H9 (cell line): ENCODE results near the gene LPAR1. TPM values are rescaled to one million over a fixed set of nuclear protein-coding genes. Genes with fewer than 3 reads are reported as not detected.

Experiments used
- DNase-seq: peaks from one replicate; pipeline ENCODE4 v3.0.0-alpha.2; 2017
- H2AFZ ChIP-seq: one replicate; pipeline ENCODE4 v1.6.1; 2013; ENCODE audit warnings: mild to moderate bottlenecking, low read length, control low read depth, moderate library complexity
- H2AK5ac ChIP-seq: 2 replicates; pipeline ENCODE4 v1.6.1; 2013; ENCODE audit warnings: low read length, control low read depth, mixed read lengths; ENCODE audit not compliant: insufficient read length
- H2BK120ac ChIP-seq: one replicate; pipeline ENCODE4 v1.6.1; 2013; ENCODE audit warnings: low read depth, mild to moderate bottlenecking, low read length, control low read depth, inconsistent platforms; ENCODE audit not compliant: poor library complexity, severe bottlenecking
- H2BK12ac ChIP-seq: 2 replicates; pipeline ENCODE4 v1.6.1; 2013; ENCODE audit warnings: low read length, control low read depth, mixed read lengths, low read depth; ENCODE audit not compliant: insufficient read length
- H2BK15ac ChIP-seq: 2 replicates; pipeline ENCODE4 v1.6.1; 2013; ENCODE audit warnings: low read depth, low read length, control low read depth
- H2BK20ac ChIP-seq: one replicate; pipeline ENCODE4 v1.6.1; 2013; ENCODE audit warnings: low read depth, mild to moderate bottlenecking, low read length, control low read depth, inconsistent platforms; ENCODE audit not compliant: poor library complexity, severe bottlenecking
- H2BK5ac ChIP-seq: 2 replicates; pipeline ENCODE4 v1.6.1; 2013; ENCODE audit warnings: low read length, control low read depth, mixed read lengths; ENCODE audit not compliant: insufficient read length
- H3K14ac ChIP-seq: 2 replicates; pipeline ENCODE4 v1.6.1; 2013; ENCODE audit warnings: low read length, control low read depth; ENCODE audit not compliant: insufficient read depth
- H3K18ac ChIP-seq: 2 replicates; pipeline ENCODE4 v1.6.1; 2013; ENCODE audit warnings: low read depth, mild to moderate bottlenecking, mixed read lengths, low read length, control low read depth; ENCODE audit not compliant: insufficient read length
- H3K23ac ChIP-seq: 2 replicates; pipeline ENCODE4 v1.6.1; 2013; ENCODE audit warnings: low read length, control low read depth, mixed read lengths, low read depth; ENCODE audit not compliant: insufficient read length
- H3K23me2 ChIP-seq: 2 replicates; pipeline ENCODE4 v1.6.1; 2013; ENCODE audit warnings: low read depth, mild to moderate bottlenecking, mixed read lengths, low read length, control low read depth; ENCODE audit not compliant: insufficient read length, poor library complexity, severe bottlenecking
- H3K27ac ChIP-seq: 2 replicates; pipeline ENCODE4 v1.5.1; 2013; ENCODE audit warnings: low read length, control low read depth, mixed read lengths, low read depth; ENCODE audit not compliant: insufficient read length
- H3K27me3 ChIP-seq: 2 replicates; pipeline ENCODE4 v1.6.1; 2013; ENCODE audit warnings: low read length, control low read depth, inconsistent platforms; ENCODE audit not compliant: insufficient read depth
- H3K4ac ChIP-seq: 2 replicates; pipeline ENCODE4 v1.6.1; 2013; ENCODE audit warnings: low read depth, mild to moderate bottlenecking, control low read depth, inconsistent platforms, low read length, moderate library complexity
- H3K4me1 ChIP-seq: 2 replicates; pipeline ENCODE4 v1.6.1; 2013; ENCODE audit warnings: low read length, control low read depth, inconsistent platforms; ENCODE audit not compliant: insufficient read depth
- H3K4me2 ChIP-seq: 2 replicates; pipeline ENCODE4 v1.6.1; 2013; ENCODE audit warnings: low read length, control low read depth, mixed read lengths; ENCODE audit not compliant: insufficient read length, insufficient read depth
- H3K56ac ChIP-seq: 2 replicates; pipeline ENCODE4 v1.6.1; 2013; ENCODE audit warnings: low read depth, mild to moderate bottlenecking, mixed read lengths, low read length, control low read depth; ENCODE audit not compliant: insufficient read length
- H3K79me1 ChIP-seq: 2 replicates; pipeline ENCODE4 v1.6.1; 2013; ENCODE audit warnings: low read depth, mild to moderate bottlenecking, moderate library complexity, low read length, control low read depth, inconsistent platforms; ENCODE audit not compliant: insufficient read depth, poor library complexity, severe bottlenecking
- H3K79me2 ChIP-seq: 2 replicates; pipeline ENCODE4 v1.6.1; 2013; ENCODE audit warnings: low read length, control low read depth, inconsistent platforms; ENCODE audit not compliant: insufficient read depth
- H3K9ac ChIP-seq: 2 replicates; pipeline ENCODE4 v1.6.1; 2013; ENCODE audit warnings: low read length, control low read depth, mixed read lengths; ENCODE audit not compliant: insufficient read length; ENCODE audit errors: extremely low read depth
- H3K9me3 ChIP-seq: one replicate; pipeline ENCODE4 v1.6.1; 2013; ENCODE audit warnings: low read depth, low read length, inconsistent platforms; ENCODE audit not compliant: control insufficient read depth
- H3T11ph ChIP-seq: one replicate; pipeline ENCODE4 v1.6.1; 2013; ENCODE audit warnings: mild to moderate bottlenecking, low read length, control low read depth, inconsistent platforms
- H4K20me1 ChIP-seq: one replicate; pipeline ENCODE4 v1.6.1; 2013; ENCODE audit not compliant: control insufficient read depth, insufficient read length, insufficient read depth
- H4K5ac ChIP-seq: 2 replicates; pipeline ENCODE4 v1.6.1; 2013; ENCODE audit warnings: low read depth, mild to moderate bottlenecking, mixed read lengths, low read length, control low read depth; ENCODE audit not compliant: insufficient read length
- H4K8ac ChIP-seq: replicated peaks from 2 replicates; pipeline ENCODE4 v1.6.1; 2013; ENCODE audit warnings: low read length, control low read depth, mixed read lengths, low read depth; ENCODE audit not compliant: insufficient read length
- H4K91ac ChIP-seq: 2 replicates; pipeline ENCODE4 v1.6.1; 2013; ENCODE audit warnings: low read depth, mild to moderate bottlenecking, moderate library complexity, mixed read lengths, low read length, control low read depth; ENCODE audit not compliant: insufficient read length
- H3K27ac Mint-ChIP-seq, 3 experiments: 2 replicates in 2 of 3; 3 replicates in 1 of 3; pipeline ENCODE4 v1.8.0; 2020 to 2021; ENCODE audit warnings: mixed read lengths in 3 of 3, mild to moderate bottlenecking in 1 of 3, moderate library complexity in 1 of 3
- H3K27me3 Mint-ChIP-seq: 2 replicates; pipeline ENCODE4 v1.8.0; 2021; ENCODE audit warnings: low read depth, mild to moderate bottlenecking, moderate library complexity, mixed read lengths
- H3K36me3 Mint-ChIP-seq, 3 experiments: 2 replicates in 2 of 3; 3 replicates in 1 of 3; pipeline ENCODE4 v1.8.0; 2020 to 2021; ENCODE audit warnings: low read depth in 3 of 3, mixed read lengths in 3 of 3; ENCODE audit not compliant: insufficient read depth in 1 of 3
- H3K4me1 Mint-ChIP-seq, 2 experiments: 2 replicates each; pipeline ENCODE4 v1.8.0; 2020; ENCODE audit warnings: mixed read lengths in 2 of 2
- H3K4me3 Mint-ChIP-seq, 2 experiments: 2 replicates in 1 of 2; 3 replicates in 1 of 2; pipeline ENCODE4 v1.8.0; 2020 to 2021; ENCODE audit warnings: mild to moderate bottlenecking in 2 of 2, mixed read lengths in 2 of 2, moderate library complexity in 1 of 2
- H3K9me3 Mint-ChIP-seq, 2 experiments: 2 replicates in 1 of 2; 3 replicates in 1 of 2; pipeline ENCODE4 v1.8.0; 2020; ENCODE audit warnings: mild to moderate bottlenecking in 2 of 2, mixed read lengths in 2 of 2, moderate library complexity in 1 of 2
- CTCF ChIP-seq: fragments of 200-600 bp; sonication (generic); conservative IDR thresholded peaks from 3 replicates; pipeline ENCODE4 v1.8.0; 2021; ENCODE audit warnings: antibody characterized with exemption, mild to moderate bottlenecking
- WGBS: extraction: QIAGEN DNeasy Blood & Tissue Kit; methylation state at CpG from one replicate; pipeline ENCODE4 v1.1.7; 2013; ENCODE audit warnings: missing lambda C conversion rate, low lambda C conversion rate, mixed read lengths; ENCODE audit not compliant: insufficient read length; ENCODE audit errors: extremely low coverage; 5-methylcytosine and 5-hydroxymethylcytosine counted together
- total RNA-seq: library from RNA; stranded (reverse); gene quantifications from 2 replicates; pipeline ENCODE4 v1.2.1, GENCODE V29; 2021

The LPAR1 gene
- total RNA-seq, 1 experiment from 2014 or later, result 1.3 TPM

GRCh38 chr9:110997847-110998246 is 40.4 kb downstream of the LPAR1 start:
- no peak overlapping the region for H3K4me2 ChIP-seq
- H3K18ac ChIP-seq, result no peak overlapping the region
- H3K9me3 ChIP-seq, result no peaks in the 10 kb centered on the region
- no peaks in the 10 kb centered on the region for H4K20me1 ChIP-seq
- H4K8ac ChIP-seq, result no peak overlapping the region
- no peak overlapping the region for H2AK5ac ChIP-seq
- no peak overlapping the region for H3K27ac Mint-ChIP-seq
- no peak for TF ChIP-seq CTCF
- no peak overlapping the region for H2BK12ac ChIP-seq
- H3K27me3 Mint-ChIP-seq, result no peaks in the 10 kb centered on the region
- no peak for DNase-seq
- no peak overlapping the region for H3K23ac ChIP-seq
- H2BK120ac ChIP-seq, result no peak overlapping the region
- H3K9me3 Mint-ChIP-seq, result no peaks in the 10 kb centered on the region
- H3K27ac ChIP-seq, result no peak overlapping the region
- no peaks in the 10 kb centered on the region for H3K23me2 ChIP-seq
- H3K79me2 ChIP-seq, result no peaks in the 10 kb centered on the region
- no peak overlapping the region for H2BK5ac ChIP-seq
- H2AFZ ChIP-seq, result no peak overlapping the region
- no peak overlapping the region for H3K4me3 Mint-ChIP-seq
- no peaks in the 10 kb centered on the region for H3K27me3 ChIP-seq
- H3K4me1 Mint-ChIP-seq, result peaks cover 9% of the 10 kb centered on the region in 2 experiments
- H2BK20ac ChIP-seq, result no peak overlapping the region
- H3K9ac ChIP-seq, result no peak overlapping the region
- no peak overlapping the region for H3K56ac ChIP-seq
- H3K36me3 Mint-ChIP-seq, result no peaks in the 10 kb centered on the region
- no peak overlapping the region for H2BK15ac ChIP-seq
- no CpG with 5 or more reads among the region's 1 CpG for WGBS
- no peak overlapping the region for H4K91ac ChIP-seq
- H3K79me1 ChIP-seq, result no peaks in the 10 kb centered on the region
- no peak overlapping the region for H3T11ph ChIP-seq
- H3K4ac ChIP-seq, result no peak overlapping the region
- no peak overlapping the region for H4K5ac ChIP-seq
- H3K4me1 ChIP-seq, result no peaks in the 10 kb centered on the region
- no peak overlapping the region for H3K14ac ChIP-seq
